Mesendoderm (in vitro differentiated cells): Measurements from ENCODE around the gene GPR160.

Source experiments
- DNase-seq: peaks from one replicate; pipeline ENCODE4 v3.0.0; 2013
- H2AK5ac ChIP-seq: 2 replicates; pipeline ENCODE4 v1.6.1; 2013; ENCODE audit warnings: low read length, inconsistent platforms
- H2BK120ac ChIP-seq: 2 replicates; pipeline ENCODE4 v1.6.1; 2013; ENCODE audit warnings: low read depth, mild to moderate bottlenecking, low read length, moderate library complexity, mixed read lengths
- H2BK15ac ChIP-seq: replicated peaks from 2 replicates; pipeline ENCODE4 v1.6.1; 2013; ENCODE audit warnings: low read depth, mild to moderate bottlenecking, moderate library complexity
- H2BK5ac ChIP-seq: 2 replicates; pipeline ENCODE4 v1.6.1; 2013; ENCODE audit warnings: low read length, inconsistent platforms
- H3K18ac ChIP-seq: 2 replicates; pipeline ENCODE4 v1.6.1; 2013; ENCODE audit warnings: mild to moderate bottlenecking, low read length, mixed read lengths
- H3K23ac ChIP-seq: one replicate; pipeline ENCODE4 v1.6.1; 2013; ENCODE audit warnings: low read length
- H3K27ac ChIP-seq: 2 replicates; pipeline ENCODE4 v1.5.1; 2013; ENCODE audit warnings: low read depth, mild to moderate bottlenecking, inconsistent platforms, low read length, moderate library complexity
- H3K27me3 ChIP-seq: 2 replicates; pipeline ENCODE4 v1.6.1; 2013; ENCODE audit warnings: low read length, control low read depth, mild to moderate bottlenecking, inconsistent platforms; ENCODE audit not compliant: insufficient read depth, poor library complexity
- H3K36me3 ChIP-seq: 2 replicates; pipeline ENCODE4 v1.6.1; 2013; ENCODE audit warnings: low read length, inconsistent platforms; ENCODE audit not compliant: control insufficient read depth, insufficient read depth
- H3K4ac ChIP-seq: one replicate; pipeline ENCODE4 v1.6.1; 2013; ENCODE audit warnings: low read depth, mild to moderate bottlenecking, low read length, moderate library complexity
- H3K4me1 ChIP-seq: 2 replicates; pipeline ENCODE4 v1.6.1; 2013; ENCODE audit warnings: low read depth, low read length, inconsistent platforms; ENCODE audit not compliant: control insufficient read depth
- H3K4me2 ChIP-seq: 2 replicates; pipeline ENCODE4 v1.6.1; 2013; ENCODE audit warnings: low read length
- H3K4me3 ChIP-seq: 2 replicates; pipeline ENCODE4 v1.5.1; 2013; ENCODE audit warnings: mild to moderate bottlenecking, low read length
- H3K56ac ChIP-seq: one replicate; pipeline ENCODE4 v1.6.1; 2013; ENCODE audit warnings: low read length
- H3K79me1 ChIP-seq: 2 replicates; pipeline ENCODE4 v1.6.1; 2013; ENCODE audit warnings: low read length, inconsistent platforms
- H3K79me2 ChIP-seq: 2 replicates; pipeline ENCODE4 v1.6.1; 2013; ENCODE audit warnings: mild to moderate bottlenecking, low read length; ENCODE audit not compliant: control insufficient read depth, insufficient read depth
- H3K9ac ChIP-seq: 2 replicates; pipeline ENCODE4 v1.6.1; 2013; ENCODE audit warnings: low read length, inconsistent platforms
- H4K5ac ChIP-seq: one replicate; pipeline ENCODE4 v1.6.1; 2013; ENCODE audit warnings: low read length
- H4K8ac ChIP-seq: one replicate; pipeline ENCODE4 v1.6.1; 2013; ENCODE audit warnings: low read depth, mild to moderate bottlenecking, control low read depth, low read length, moderate library complexity
- WGBS: extraction: QIAGEN DNeasy Blood & Tissue Kit; methylation state at CpG from one replicate; pipeline ENCODE4 v1.1.7; 2013; ENCODE audit warnings: low lambda C conversion rate, missing lambda C conversion rate; ENCODE audit not compliant: insufficient coverage; ENCODE audit errors: extremely low coverage; 5-methylcytosine and 5-hydroxymethylcytosine counted together

Gene GPR160

DNA sequence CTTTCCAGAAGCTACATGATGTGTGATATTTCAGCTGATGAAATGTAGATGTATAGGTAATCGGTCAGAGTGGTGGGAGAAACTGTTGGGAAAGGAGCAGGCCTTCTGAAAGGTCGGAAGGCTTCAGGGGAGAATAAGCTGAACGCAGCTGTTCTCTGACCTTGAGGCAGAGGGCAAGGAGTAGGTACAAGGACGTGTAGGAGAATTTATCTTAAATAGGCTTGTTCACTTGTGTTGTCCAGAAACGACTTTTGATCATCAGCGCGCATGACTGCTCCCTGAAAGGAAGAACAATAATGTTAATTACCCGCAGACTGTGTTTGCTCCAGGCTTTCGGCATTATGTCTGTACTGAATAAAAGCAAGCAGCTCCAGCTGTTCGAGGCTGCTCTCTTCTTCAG lies 39.6 kb downstream of the GPR160 start:
- WGBS: no CpG with 5 or more reads among the region's 10 CpGs
- no peak overlapping the region for H2BK5ac ChIP-seq
- H3K79me2 ChIP-seq: no peaks in the 10 kb centered on the region
- H2BK120ac ChIP-seq: no peak overlapping the region
- H3K79me1 ChIP-seq: no peaks in the 10 kb centered on the region
- no peak overlapping the region for H3K4me3 ChIP-seq
- no peak overlapping the region for H4K8ac ChIP-seq
- H2BK15ac ChIP-seq: no peak overlapping the region
- no peak overlapping the region for H3K9ac ChIP-seq
- no peak overlapping the region for H2AK5ac ChIP-seq
- no peak overlapping the region for H3K56ac ChIP-seq
- no peak overlapping the region for H3K27ac ChIP-seq
- H3K36me3 ChIP-seq: no peaks in the 10 kb centered on the region
- no peak overlapping the region for H3K18ac ChIP-seq
- no peak overlapping the region for H3K23ac ChIP-seq
- no peaks in the 10 kb centered on the region for H3K4me1 ChIP-seq
- no peak for DNase-seq
- no peak overlapping the region for H3K4me2 ChIP-seq
- H3K27me3 ChIP-seq: no peaks in the 10 kb centered on the region
- no peak overlapping the region for H3K4ac ChIP-seq
- H4K5ac ChIP-seq: no peak overlapping the region

DNA sequence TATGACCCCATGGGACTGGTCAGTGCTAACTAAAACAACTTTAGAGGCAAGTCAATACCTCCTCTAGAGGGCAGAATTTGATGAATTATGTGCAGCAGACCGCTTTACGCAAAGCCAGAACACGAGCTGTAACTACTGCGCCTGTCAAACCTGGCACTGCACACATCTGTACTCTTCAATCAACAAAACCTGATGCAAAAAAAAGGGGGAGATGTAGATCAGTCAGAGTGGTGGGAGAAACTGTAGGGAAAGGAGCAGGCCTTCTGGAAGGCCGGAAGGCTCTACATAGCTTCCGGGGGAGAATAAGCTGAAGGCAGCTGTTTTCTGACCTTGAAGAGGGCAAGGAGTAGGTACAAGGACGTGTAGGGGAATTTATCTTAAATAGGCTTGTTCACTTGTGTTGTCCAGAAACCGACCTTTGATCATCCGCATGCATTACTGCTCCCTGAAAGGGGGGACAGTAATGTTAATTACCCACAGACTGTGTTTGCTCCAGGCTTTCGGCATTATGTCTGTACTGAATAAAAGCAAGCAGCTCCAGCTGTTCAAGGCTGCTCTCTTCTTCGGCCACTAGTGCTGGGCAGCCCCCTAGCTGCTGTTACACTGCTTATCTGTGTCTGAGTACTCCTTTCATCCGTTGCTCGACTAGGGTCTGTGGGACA lies 41.0 kb downstream of the GPR160 start:
- Histone ChIP-seq H2BK15ac (no peak overlapping the region), H3K4ac (no peak overlapping the region), H3K4me2 (no peak overlapping the region), H4K5ac (no peak overlapping the region), H3K23ac (no peak overlapping the region), H3K18ac (no peak overlapping the region), H3K4me1 (no peaks in the 10 kb centered on the region), H3K4me3 (no peak overlapping the region), H3K79me1 (no peaks in the 10 kb centered on the region), H4K8ac (no peak overlapping the region), H2BK5ac (no peak overlapping the region), H3K36me3 (no peaks in the 10 kb centered on the region), H3K79me2 (no peaks in the 10 kb centered on the region), H2AK5ac (no peak overlapping the region), H2BK120ac (no peak overlapping the region), H3K27ac (no peak overlapping the region), H3K56ac (no peak overlapping the region), H3K27me3 (no peaks in the 10 kb centered on the region), H3K9ac (no peak overlapping the region)
- WGBS: no CpG with 5 or more reads among the region's 13 CpGs
- peak; percentile 30 for DNase-seq

DNA sequence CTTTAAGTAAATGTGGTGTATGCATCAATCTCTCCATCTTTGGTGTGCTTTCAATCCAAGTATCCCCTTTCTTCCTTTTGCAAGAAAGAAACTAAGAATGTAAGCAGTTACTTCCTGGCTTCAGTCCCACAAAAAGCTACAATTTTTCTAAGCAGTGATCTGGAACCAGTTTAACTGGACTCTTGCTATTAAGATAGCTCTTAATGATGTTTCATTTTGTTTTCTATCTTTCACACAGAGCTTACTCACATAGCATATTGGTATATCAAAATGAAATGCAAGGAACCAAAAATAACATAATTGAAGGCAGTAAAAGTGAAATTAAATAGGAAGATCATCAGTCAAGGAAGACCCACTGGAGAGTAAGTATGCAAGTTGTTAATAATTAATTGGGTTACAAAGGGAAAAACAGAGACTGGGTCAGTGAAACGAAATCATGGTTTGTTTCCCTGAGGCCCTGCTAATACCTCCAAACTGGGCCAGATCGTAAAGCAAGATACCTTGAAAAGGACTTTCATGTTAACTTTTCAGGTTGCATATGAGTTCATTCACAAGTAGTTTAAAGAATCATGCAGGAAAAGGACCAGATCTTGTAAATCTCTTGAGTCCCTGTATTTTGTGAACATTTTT lies 41.9 kb downstream of the GPR160 start:
- Histone ChIP-seq H2BK5ac (no peak overlapping the region), H2AK5ac (no peak overlapping the region), H2BK15ac (no peak overlapping the region), H3K9ac (no peak overlapping the region), H3K79me1 (no peaks in the 10 kb centered on the region), H3K4me2 (no peak overlapping the region), H2BK120ac (no peak overlapping the region), H3K4me3 (no peak overlapping the region), H3K79me2 (no peaks in the 10 kb centered on the region), H3K27me3 (no peaks in the 10 kb centered on the region), H3K23ac (no peak overlapping the region), H3K56ac (no peak overlapping the region), H4K8ac (no peak overlapping the region), H3K4me1 (no peaks in the 10 kb centered on the region), H3K27ac (no peak overlapping the region), H3K4ac (no peak overlapping the region), H3K36me3 (no peaks in the 10 kb centered on the region), H4K5ac (no peak overlapping the region), H3K18ac (no peak overlapping the region)
- no CpG with 5 or more reads among the region's 2 CpGs for WGBS
- DNase-seq: no peak

DNA sequence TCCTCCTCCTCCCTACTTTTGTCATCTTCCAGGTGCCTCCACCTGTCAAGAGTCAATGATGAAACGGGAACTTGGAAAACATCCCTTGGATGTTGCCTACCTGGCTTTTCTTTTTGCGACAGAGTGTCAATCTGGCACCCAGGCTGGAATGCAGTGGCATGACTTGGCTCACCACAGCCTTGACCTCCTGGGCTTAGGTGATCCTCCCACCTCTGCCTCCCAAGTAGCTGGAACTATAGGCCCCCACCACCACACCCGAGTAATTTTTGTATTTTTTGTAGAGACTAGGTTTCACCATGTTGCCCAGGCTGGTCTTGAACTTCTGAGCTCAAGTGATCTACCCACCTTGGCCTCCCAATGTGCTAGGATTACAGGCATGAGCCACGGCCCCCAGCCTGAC lies 42.8 kb downstream of the GPR160 start:
- no peak for DNase-seq
- Histone ChIP-seq H3K4me2 (no peak overlapping the region), H2BK5ac (no peak overlapping the region), H2BK15ac (no peak overlapping the region), H3K4ac (no peak overlapping the region), H3K9ac (no peak overlapping the region), H3K27ac (no peak overlapping the region), H3K18ac (no peak overlapping the region), H2BK120ac (no peak overlapping the region), H2AK5ac (no peak overlapping the region), H3K79me1 (no peaks in the 10 kb centered on the region), H4K5ac (no peak overlapping the region), H3K56ac (no peak overlapping the region), H3K23ac (no peak overlapping the region), H4K8ac (peak overlapping the region; percentile 13), H3K27me3 (no peaks in the 10 kb centered on the region), H3K36me3 (no peaks in the 10 kb centered on the region), H3K4me3 (no peak overlapping the region), H3K79me2 (no peaks in the 10 kb centered on the region), H3K4me1 (no peaks in the 10 kb centered on the region)
- WGBS: no CpG with 5 or more reads among the region's 4 CpGs

DNA sequence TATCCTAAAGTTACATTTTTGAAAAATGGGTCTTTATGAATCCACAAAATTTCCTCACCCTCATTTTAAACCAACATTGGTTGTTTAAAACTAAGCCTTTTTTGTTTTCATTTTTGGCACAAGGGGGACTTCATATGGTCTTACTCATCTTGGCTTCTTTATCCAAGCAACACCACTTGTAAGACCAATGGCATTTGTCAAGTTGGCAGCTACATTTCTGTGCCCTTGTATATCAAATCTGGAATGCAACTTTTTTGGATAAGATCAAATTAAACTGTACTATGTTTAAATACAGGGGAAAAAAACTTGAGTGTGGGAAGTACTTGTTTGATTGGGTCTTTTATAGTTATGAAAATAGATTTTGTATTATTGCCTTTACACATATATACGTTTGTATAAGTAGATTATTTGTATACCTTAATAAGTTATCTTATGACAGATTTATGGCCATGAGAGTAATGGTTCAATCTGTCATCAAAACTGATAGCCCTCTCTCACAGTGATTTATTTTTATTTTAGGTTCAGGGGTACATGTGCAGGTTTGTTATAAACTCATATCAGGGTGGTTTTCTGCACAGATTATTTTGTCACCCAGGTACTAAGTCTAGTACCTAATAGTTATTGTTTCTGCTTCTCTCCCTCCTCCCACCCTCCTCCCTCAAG lies 43.4 kb downstream of the GPR160 start:
- Histone ChIP-seq H2BK5ac (no peak overlapping the region), H4K5ac (no peak overlapping the region), H3K56ac (no peak overlapping the region), H2AK5ac (no peak overlapping the region), H2BK120ac (no peak overlapping the region), H4K8ac (no peak overlapping the region), H3K27ac (no peak overlapping the region), H3K9ac (no peak overlapping the region), H2BK15ac (no peak overlapping the region), H3K4me2 (no peak overlapping the region), H3K4ac (no peak overlapping the region), H3K18ac (no peak overlapping the region), H3K4me1 (no peaks in the 10 kb centered on the region), H3K79me1 (no peaks in the 10 kb centered on the region), H3K4me3 (no peak overlapping the region), H3K23ac (no peak overlapping the region), H3K27me3 (no peaks in the 10 kb centered on the region), H3K79me2 (no peaks in the 10 kb centered on the region), H3K36me3 (no peaks in the 10 kb centered on the region)
- DNase-seq: no peak
- WGBS: no CpG with 5 or more reads among the region's 1 CpG
